H1 (cell line): Measurements from ENCODE around the gene HS6ST3. TPM values are rescaled to one million over a fixed set of nuclear protein-coding genes. Genes with fewer than 3 reads are reported as not detected.

Experiments
- CTCF ChIA-PET: fragments of 300-600 bp; sonication (Branson Sonifier 250); formaldehyde crosslinking; loops from one replicate; lab custom pipeline; 2021; ENCODE audit not compliant: partially characterized antibody; lab: Charles Lee
- POLR2A ChIA-PET: fragments of 300-600 bp; sonication (Branson Sonifier 250); formaldehyde crosslinking; loops from one replicate; lab custom pipeline; 2021; ENCODE audit warnings: inconsistent platforms; ENCODE audit not compliant: partially characterized antibody; lab: Charles Lee
- DNase-seq, 2 experiments: peaks; one replicate each; pipeline versions ENCODE4 v3.0.0 to v3.0.0-alpha.2; 2010 to 2022; ENCODE audit warnings: low spot score in 2 of 2, low read depth in 1 of 2, mixed read lengths in 1 of 2
- FAIRE-seq: peaks from 2 replicates; lab custom pipeline; 2011; peaks lifted over from hg19 to GRCh38; lab: Jason Lieb, UNC
- H2AFZ ChIP-seq: 2 replicates; pipeline ENCODE4 v1.8.1; 2012; ENCODE audit warnings: low read length, inconsistent platforms
- H2AK5ac ChIP-seq: 2 replicates; pipeline ENCODE4 v1.6.1; 2013; ENCODE audit warnings: low read depth, low read length
- H2BK120ac ChIP-seq: replicated peaks from 2 replicates; pipeline ENCODE3; 2013; ENCODE audit warnings: low read depth, low read length, inconsistent platforms
- H2BK12ac ChIP-seq: 2 replicates; pipeline ENCODE4 v1.6.1; 2013; ENCODE audit warnings: low read depth, low read length
- H2BK15ac ChIP-seq: 2 replicates; pipeline ENCODE4 v1.6.1; 2013; ENCODE audit warnings: low read length
- H2BK20ac ChIP-seq: 2 replicates; pipeline ENCODE4 v1.6.1; 2013; ENCODE audit warnings: low read length
- H2BK5ac ChIP-seq: 2 replicates; pipeline ENCODE4 v1.6.1; 2013; ENCODE audit warnings: low read depth, low read length
- H3K14ac ChIP-seq: 2 replicates; pipeline ENCODE4 v1.6.1; 2013; ENCODE audit warnings: inconsistent platforms; ENCODE audit not compliant: insufficient read length
- H3K18ac ChIP-seq: 2 replicates; pipeline ENCODE4 v1.6.1; 2013; ENCODE audit warnings: low read length; ENCODE audit errors: extremely low read depth
- H3K23ac ChIP-seq: 2 replicates; pipeline ENCODE4 v1.6.1; 2013; ENCODE audit warnings: inconsistent platforms; ENCODE audit not compliant: insufficient read length
- H3K23me2 ChIP-seq: 2 replicates; pipeline ENCODE4 v1.6.1; 2013; ENCODE audit warnings: low read depth, low read length
- H3K27ac ChIP-seq: 2 replicates; pipeline ENCODE4 v1.6.1; 2011; ENCODE audit warnings: low read depth, low read length, inconsistent platforms
- H3K27me3 ChIP-seq, 4 experiments: replicated peaks in 1 of 4; 1 replicate in 1 of 4; 2 replicates in 3 of 4; pipeline versions ENCODE4 v1.6.1 to v1.8.1; 2011 to 2013; ENCODE audit warnings: low read length in 3 of 4, mild to moderate bottlenecking in 3 of 4, inconsistent platforms in 2 of 4, mixed read lengths in 2 of 4, moderate library complexity in 1 of 4; ENCODE audit not compliant: control insufficient read depth in 3 of 4, insufficient read depth in 3 of 4; ENCODE audit errors: extremely low read depth in 1 of 4
- H3K36me3 ChIP-seq, 4 experiments: 2 replicates each; pipeline versions ENCODE4 v1.6.1 to v1.8.1; 2011 to 2013; ENCODE audit warnings: mild to moderate bottlenecking in 4 of 4, low read length in 3 of 4, moderate library complexity in 2 of 4, control low read depth in 1 of 4, inconsistent platforms in 1 of 4; ENCODE audit not compliant: insufficient read depth in 4 of 4, control insufficient read depth in 2 of 4
- H3K4ac ChIP-seq: replicated peaks from 2 replicates; pipeline ENCODE3; 2013; ENCODE audit warnings: low read length, low read depth, mixed read lengths, inconsistent platforms; ENCODE audit not compliant: insufficient read length
- H3K4me1 ChIP-seq, 4 experiments: replicated peaks in 1 of 4; 1 replicate in 1 of 4; 2 replicates in 3 of 4; pipeline versions ENCODE4 v1.6.1 to v1.8.1; 2011 to 2013; ENCODE audit warnings: low read length in 3 of 4, inconsistent platforms in 2 of 4, mixed read lengths in 1 of 4; ENCODE audit not compliant: insufficient read depth in 4 of 4, control insufficient read depth in 3 of 4
- H3K4me2 ChIP-seq, 2 experiments: 2 replicates each; pipeline versions ENCODE4 v1.6.1 to v1.8.1; 2011 to 2013; ENCODE audit warnings: low read depth in 2 of 2, low read length in 2 of 2, control low read depth in 1 of 2, inconsistent platforms in 1 of 2, mild to moderate bottlenecking in 1 of 2; ENCODE audit not compliant: insufficient read depth in 1 of 2
- H3K4me3 ChIP-seq, 4 experiments: fragments of 200-600, 300-600 bp in 1 of 4; sonication (generic), shearing (Covaris generic), sonication (Bioruptor Twin) in 1 of 4; 2 replicates each; pipeline versions ENCODE4 v1.5.1 to v1.8.1; 2011 to 2016; ENCODE audit warnings: low read length in 4 of 4, low read depth in 3 of 4, control low read depth in 2 of 4, inconsistent platforms in 2 of 4, mild to moderate bottlenecking in 2 of 4, mixed read lengths in 1 of 4, moderate library complexity in 1 of 4; ENCODE audit not compliant: insufficient read depth in 2 of 4; ENCODE audit errors: extremely low read depth in 1 of 4
- H3K56ac ChIP-seq: replicated peaks from 2 replicates; pipeline ENCODE3; 2013; ENCODE audit warnings: low read depth, mild to moderate bottlenecking, mixed read lengths, low read length, inconsistent platforms; ENCODE audit not compliant: insufficient read length
- H3K79me1 ChIP-seq: 2 replicates; pipeline ENCODE4 v1.6.1; 2013; ENCODE audit warnings: low read depth, low read length, control low read depth
- H3K79me2 ChIP-seq, 2 experiments: 2 replicates each; pipeline versions ENCODE4 v1.6.1 to v1.8.1; 2012 to 2013; ENCODE audit warnings: low read length in 2 of 2, mild to moderate bottlenecking in 2 of 2, inconsistent platforms in 1 of 2; ENCODE audit not compliant: insufficient read depth in 2 of 2, control insufficient read depth in 1 of 2
- H3K9ac ChIP-seq, 4 experiments: replicated peaks in 1 of 4; 1 replicate in 1 of 4; 2 replicates in 3 of 4; pipeline versions ENCODE4 v1.6.1 to v1.8.1; 2011 to 2013; ENCODE audit warnings: low read depth in 3 of 4, low read length in 3 of 4, control low read depth in 2 of 4, mild to moderate bottlenecking in 2 of 4, moderate library complexity in 2 of 4, inconsistent platforms in 1 of 4; ENCODE audit errors: extremely low read depth in 1 of 4
- H3K9me3 ChIP-seq, 2 experiments: 2 replicates each; pipeline versions ENCODE4 v1.6.1 to v1.8.1; 2012 to 2013; ENCODE audit warnings: mild to moderate bottlenecking in 2 of 2, moderate library complexity in 2 of 2, control low read depth in 1 of 2, inconsistent platforms in 1 of 2, low read depth in 1 of 2, low read length in 1 of 2, mixed read lengths in 1 of 2; ENCODE audit not compliant: insufficient read depth in 2 of 2
- H4K20me1 ChIP-seq, 2 experiments: replicated peaks in 1 of 2; 2 replicates each; pipeline versions ENCODE3 to v1.8.1; 2011 to 2013; ENCODE audit warnings: inconsistent platforms in 2 of 2, low read length in 2 of 2, mild to moderate bottlenecking in 1 of 2; ENCODE audit not compliant: insufficient read depth in 2 of 2, control insufficient read depth in 1 of 2
- H4K5ac ChIP-seq: 2 replicates; pipeline ENCODE4 v1.6.1; 2013; ENCODE audit warnings: low read length, low read depth, mixed read lengths, inconsistent platforms; ENCODE audit not compliant: insufficient read length
- H4K8ac ChIP-seq: 2 replicates; pipeline ENCODE4 v1.8.0; 2013; ENCODE audit warnings: mild to moderate bottlenecking, moderate library complexity, low read length, inconsistent platforms; ENCODE audit not compliant: insufficient read depth; ENCODE audit errors: extremely low read depth
- H4K91ac ChIP-seq: replicated peaks from 2 replicates; pipeline ENCODE3; 2013; ENCODE audit warnings: low read length, mixed read lengths, inconsistent platforms; ENCODE audit not compliant: insufficient read length
- E2F6 ChIP-seq: IDR thresholded peaks from 2 replicates; pipeline ENCODE4 v1.6.1; 2012; ENCODE audit warnings: inconsistent platforms
- WGBS, 2 experiments: shearing (Covaris generic) in 1 of 2; methylation state at CpG; one replicate each; pipeline versions ENCODE4 v1.1.6 to v1.1.7; 2013 to 2015; ENCODE audit warnings: low lambda C conversion rate in 2 of 2, mixed read lengths in 2 of 2, inconsistent platforms in 1 of 2, low coverage in 1 of 2, missing lambda C conversion rate in 1 of 2; ENCODE audit not compliant: insufficient replicate concordance in 2 of 2, insufficient coverage in 1 of 2, insufficient read length in 1 of 2; ENCODE audit errors: extremely low coverage in 1 of 2, missing lambda C conversion rate in 1 of 2; 5-methylcytosine and 5-hydroxymethylcytosine counted together
- polyA plus RNA-seq, 7 experiments: library from polyadenylated mRNA; depleted of rRNA in 3 of 7; stranded (reverse) in 5 of 7; unstranded in 2 of 7; fragments of >200 nt in 5 of 7; fragments of 200-250 nt in 2 of 7; gene quantifications; 1 replicate in 5 of 7; 2 replicates in 1 of 7; 4 replicates in 1 of 7; pipeline versions ENCODE4 v1.2.1 to v1.2.3, GENCODE V29; 2011 to 2013; ENCODE audit warnings: missing spikeins in 2 of 7, mixed read lengths in 2 of 7
- total RNA-seq: library from RNA; stranded (reverse); fragmentation: NEBNext Ultra II Directional; extraction: Animal tissue kit (Norgen Biotek cat#: 25700); gene quantifications from 2 replicates; pipeline ENCODE4 v1.2.1, GENCODE V29; 2021

HS6ST3 gene
- total and polyA plus RNA-seq, 2 of the 8 experiments (the other 6 are each of a cell fraction or from before 2014, with no cell fraction given): 0.45 to 1.2 TPM

GRCh38 chr13:96112936-96113335 lies 23.0 kb downstream of the HS6ST3 start:
- Histone ChIP-seq H2BK120ac (no peak overlapping the region), H2AFZ (no peak overlapping the region), H4K20me1 (no peaks in the 10 kb centered on the region), H3K4ac (no peak overlapping the region), H3K79me2 (no peaks in the 10 kb centered on the region), H2BK15ac (no peak overlapping the region), H3K4me1 (no peaks in the 10 kb centered on the region), H3K56ac (no peak overlapping the region), H3K36me3 (no peaks in the 10 kb centered on the region; a peak in 1 of 8 replicates), H3K4me3 (no peak overlapping the region), H3K23me2 (no peaks in the 10 kb centered on the region), H3K27me3 (no peaks in the 10 kb centered on the region), H3K18ac (no peak overlapping the region), H2BK20ac (no peak overlapping the region), H3K27ac (no peak overlapping the region), H2AK5ac (no peak overlapping the region), H3K14ac (no peak overlapping the region), H4K5ac (no peak overlapping the region), H3K4me2 (no peak overlapping the region), H4K8ac (no peak overlapping the region), H3K9me3 (peaks cover 12 to 13% of the 10 kb centered on the region in 2 experiments; a peak in 2 of 4 replicates), H4K91ac (no peak overlapping the region), H3K23ac (no peak overlapping the region), H2BK5ac (no peak overlapping the region), H2BK12ac (no peak overlapping the region), H3K9ac (no peak overlapping the region), H3K79me1 (no peaks in the 10 kb centered on the region)
- FAIRE-seq (no peak), DNase-seq (no peak)
- WGBS, 2 experiments: 83% methylated on average over 2 of the region's 2 CpGs; no CpG with 5 or more reads in 1 of the 2 experiments
- CTCF ChIA-PET: interaction anchor here (0.6 to 0.7 kb wide), 3 partner anchors 28 to 84 kb away, joined by 3 read pairs; no protein-coding TSS in a partner anchor
- POLR2A ChIA-PET: no interaction called here
- TF ChIP-seq E2F6: no peak
